Esophagus muscularis mucosa (tissue), 3 donors: ENCODE measurements around the gene EP400.

Source experiments
- CTCF ChIP-seq, 3 experiments: fragments of 200-600 bp in 2 of 3; fragments of 450-650 bp in 1 of 3; sonication (generic) in 2 of 3; IDR thresholded peaks; one replicate each; pipeline ENCODE4 v1.5.1; 2017 to 2019; ENCODE audit warnings: antibody characterized with exemption in 3 of 3, mild to moderate bottlenecking in 2 of 3, moderate library complexity in 1 of 3
- POLR2A ChIP-seq: fragments of 450-650 bp; IDR thresholded peaks from one replicate; pipeline ENCODE4 v1.6.1; 2017; ENCODE audit warnings: antibody characterized with exemption, moderate library complexity, mild to moderate bottlenecking, low read depth

DNA sequence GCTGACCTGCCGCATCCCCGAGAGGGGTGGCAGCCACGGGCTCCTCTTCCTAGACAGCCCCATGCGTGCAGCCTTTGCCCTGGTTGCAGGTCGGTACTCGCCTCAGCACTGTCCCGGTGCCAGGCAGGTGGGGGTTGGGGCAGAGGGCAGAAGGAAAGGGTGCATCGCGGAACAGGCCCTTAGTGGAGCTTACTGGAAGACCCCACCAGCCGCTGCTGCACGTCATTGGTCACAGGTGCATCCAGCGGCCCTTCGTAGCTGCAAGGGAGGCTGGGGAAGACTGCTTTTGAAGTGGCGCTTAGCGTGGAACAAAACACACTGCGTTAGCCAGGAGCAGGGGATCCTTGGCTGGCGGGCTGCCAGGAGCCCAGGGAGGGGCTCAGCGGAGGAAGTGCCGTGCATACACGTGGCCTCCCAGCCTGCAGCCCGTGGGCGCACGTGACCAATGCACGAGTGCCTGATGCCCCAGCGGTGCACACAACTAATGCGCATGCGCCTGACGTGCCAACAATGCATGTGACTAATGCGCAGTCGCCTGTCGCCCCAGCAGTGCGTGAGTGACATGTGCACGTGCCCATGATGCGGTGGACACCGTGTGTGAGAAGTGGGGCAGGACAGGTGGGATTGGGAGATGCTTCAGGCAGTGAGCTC lies 5.0 kb upstream of the EP400 start:
- no peak for TF ChIP-seq CTCF (IDR thresholded peaks at IDR 0.05)
- TF ChIP-seq POLR2A: no peak
